HEK293 (cell line): Measurements from ENCODE around the gene F10.

ENCODE experiments used
- CTCF ChIA-PET: fragments of 350-600 bp; formaldehyde crosslinking; extraction: SDS; loops from one replicate; lab custom pipeline; 2021; ENCODE audit warnings: antibody characterized with exemption; lab: Yijun Ruan, JAX
- POLR2A ChIA-PET: fragments of 300-600 bp; formaldehyde crosslinking; extraction: SDS; loops from one replicate; lab custom pipeline; 2020; ENCODE audit warnings: antibody characterized with exemption, inconsistent platforms; lab: Yijun Ruan, JAX
- H3K27ac ChIP-seq: fragments of 200-500 bp; sonication (Bioruptor generic); 2 replicates; pipeline ENCODE4 v1.5.1; 2014; ENCODE audit warnings: low read depth, low read length, control low read depth, inconsistent platforms; ENCODE audit errors: extremely low read depth
- H3K36me3 ChIP-seq, 2 experiments: fragments of 200-500 bp in 1 of 2; sonication (Bioruptor generic) in 1 of 2; 1 replicate in 1 of 2; 2 replicates in 1 of 2; pipeline ENCODE4 v1.5.1; 2014 to 2017; ENCODE audit warnings: inconsistent platforms in 2 of 2, low read length in 2 of 2; ENCODE audit not compliant: control insufficient read depth in 2 of 2, insufficient read depth in 1 of 2
- H3K4me1 ChIP-seq: fragments of 200-500 bp; sonication (Bioruptor generic); 2 replicates; pipeline ENCODE4 v1.5.1; 2014; ENCODE audit warnings: mild to moderate bottlenecking, low read length, inconsistent platforms; ENCODE audit not compliant: control insufficient read depth, insufficient read depth
- H3K4me3 ChIP-seq: 2 replicates; pipeline ENCODE4 v1.5.1; 2011; ENCODE audit warnings: low read depth, mild to moderate bottlenecking, control low read depth, low read length, moderate library complexity
- H3K9me3 ChIP-seq: fragments of 200-500 bp; sonication (Bioruptor generic); 2 replicates; pipeline ENCODE4 v1.5.1; 2014; ENCODE audit warnings: low read depth, low read length, inconsistent platforms; ENCODE audit not compliant: control insufficient read depth, insufficient read depth
- ATF2 ChIP-seq: fragments of 450-650 bp; formaldehyde crosslinking; IDR thresholded peaks from 2 replicates; pipeline ENCODE4 v1.5.1; 2016; ENCODE audit warnings: missing biosample characterization, missing genetic modification characterization, low read depth
- PRDM10 ChIP-seq: fragments of 450-650 bp; formaldehyde crosslinking; IDR thresholded peaks from 2 replicates; pipeline ENCODE4 v1.5.1; 2016; ENCODE audit warnings: missing biosample characterization, missing genetic modification characterization
- REPIN1 ChIP-seq: fragments of 450-650 bp; formaldehyde crosslinking; IDR thresholded peaks from 2 replicates; pipeline ENCODE4 v1.5.1; 2017; ENCODE audit warnings: missing biosample characterization, missing genetic modification characterization, low read depth
- WT1 ChIP-seq: fragments of 450-650 bp; formaldehyde crosslinking; IDR thresholded peaks from 2 replicates; pipeline ENCODE4 v1.5.1; 2016; ENCODE audit warnings: missing biosample characterization, missing genetic modification characterization
- ZNF10 ChIP-seq: fragments of 450-650 bp; formaldehyde crosslinking; IDR thresholded peaks from 2 replicates; pipeline ENCODE4 v1.5.1; 2017; ENCODE audit warnings: missing biosample characterization, missing genetic modification characterization
- ZNF184 ChIP-seq: fragments of 450-650 bp; IDR thresholded peaks from 2 replicates; pipeline ENCODE4 v1.5.1; 2018; ENCODE audit warnings: missing biosample characterization, mild to moderate bottlenecking, missing genetic modification characterization
- ZNF350 ChIP-seq: fragments of 450-650 bp; formaldehyde crosslinking; IDR thresholded peaks from 2 replicates; pipeline ENCODE4 v1.5.0; 2017; ENCODE audit warnings: missing biosample characterization, mild to moderate bottlenecking, missing genetic modification characterization
- ZNF449 ChIP-seq: fragments of 450-650 bp; formaldehyde crosslinking; IDR thresholded peaks from 2 replicates; pipeline ENCODE4 v1.5.1; 2017; ENCODE audit warnings: missing biosample characterization, mild to moderate bottlenecking, missing genetic modification characterization, moderate library complexity
- ZNF514 ChIP-seq: fragments of 450-650 bp; formaldehyde crosslinking; IDR thresholded peaks from 2 replicates; pipeline ENCODE4 v1.5.1; 2016; ENCODE audit warnings: missing biosample characterization, missing genetic modification characterization
- ZNF596 ChIP-seq: fragments of 450-650 bp; IDR thresholded peaks from 2 replicates; pipeline ENCODE4 v1.5.0; 2018; ENCODE audit warnings: missing biosample characterization, mild to moderate bottlenecking, missing genetic modification characterization, moderate library complexity
- ZNF707 ChIP-seq: fragments of 450-650 bp; formaldehyde crosslinking; IDR thresholded peaks from 2 replicates; pipeline ENCODE4 v1.5.1; 2016; ENCODE audit warnings: missing biosample characterization, missing genetic modification characterization
- ZNF777 ChIP-seq: fragments of 450-650 bp; formaldehyde crosslinking; IDR thresholded peaks from 2 replicates; pipeline ENCODE4 v1.5.1; 2017; ENCODE audit warnings: missing biosample characterization, missing genetic modification characterization, borderline replicate concordance
- TF ChIP-seq, protein P1 (sequence below): fragments of 450-650 bp; formaldehyde crosslinking; IDR thresholded peaks from 2 replicates; pipeline ENCODE4 v1.5.1; 2016; ENCODE audit warnings: missing biosample characterization, missing genetic modification characterization, borderline replicate concordance

F10 gene

GRCh38 chr13:113142876-113143275 lies 20.3 kb downstream of the F10 start (continued):
- TF ChIP-seq ZNF449 (tag by site-specific recombination) = no peak
- TF ChIP-seq ZNF707 (tag by site-specific recombination) = no peak
- TF ChIP-seq PRDM10 = no peak
- TF ChIP-seq REPIN1 (tag by site-specific recombination) = no peak
- no peak for TF ChIP-seq ZNF514 (tag by site-specific recombination)
- TF ChIP-seq WT1 (tag by site-specific recombination) = no peak
- TF ChIP-seq ZNF10 (tag by site-specific recombination) = no peak
- TF ChIP-seq, protein P1, sequence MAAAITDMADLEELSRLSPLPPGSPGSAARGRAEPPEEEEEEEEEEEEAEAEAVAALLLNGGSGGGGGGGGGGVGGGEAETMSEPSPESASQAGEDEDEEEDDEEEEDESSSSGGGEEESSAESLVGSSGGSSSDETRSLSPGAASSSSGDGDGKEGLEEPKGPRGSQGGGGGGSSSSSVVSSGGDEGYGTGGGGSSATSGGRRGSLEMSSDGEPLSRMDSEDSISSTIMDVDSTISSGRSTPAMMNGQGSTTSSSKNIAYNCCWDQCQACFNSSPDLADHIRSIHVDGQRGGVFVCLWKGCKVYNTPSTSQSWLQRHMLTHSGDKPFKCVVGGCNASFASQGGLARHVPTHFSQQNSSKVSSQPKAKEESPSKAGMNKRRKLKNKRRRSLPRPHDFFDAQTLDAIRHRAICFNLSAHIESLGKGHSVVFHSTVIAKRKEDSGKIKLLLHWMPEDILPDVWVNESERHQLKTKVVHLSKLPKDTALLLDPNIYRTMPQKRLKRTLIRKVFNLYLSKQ (tag by site-specific recombination) = no peak

- Histone ChIP-seq H3K36me3 (no peaks in the 10 kb centered on the region), H3K4me3 (no peak overlapping the region), H3K4me1 (no peaks in the 10 kb centered on the region), H3K27ac (no peak overlapping the region), H3K9me3 (no peaks in the 10 kb centered on the region)
- no peak for TF ChIP-seq ZNF350 (tag by site-specific recombination)
- TF ChIP-seq ATF2 (tag by site-specific recombination) = no peak
- TF ChIP-seq ZNF777 (tag by site-specific recombination) = no peak
- no peak for TF ChIP-seq ZNF184 (tag by site-specific recombination)
- ChIA-PET POLR2A (interaction anchor here (0.5 kb wide), 1 partner anchor 436 kb away, joined by 4 read pairs; no protein-coding TSS in a partner anchor), CTCF (interaction anchor here (1.2 kb wide), 1 partner anchor 9 kb away, joined by 3 read pairs; no protein-coding TSS in a partner anchor)
Observed at GRCh38 chr13:113143466-113144254, 21.1 kb downstream of the F10 start.

DNA sequence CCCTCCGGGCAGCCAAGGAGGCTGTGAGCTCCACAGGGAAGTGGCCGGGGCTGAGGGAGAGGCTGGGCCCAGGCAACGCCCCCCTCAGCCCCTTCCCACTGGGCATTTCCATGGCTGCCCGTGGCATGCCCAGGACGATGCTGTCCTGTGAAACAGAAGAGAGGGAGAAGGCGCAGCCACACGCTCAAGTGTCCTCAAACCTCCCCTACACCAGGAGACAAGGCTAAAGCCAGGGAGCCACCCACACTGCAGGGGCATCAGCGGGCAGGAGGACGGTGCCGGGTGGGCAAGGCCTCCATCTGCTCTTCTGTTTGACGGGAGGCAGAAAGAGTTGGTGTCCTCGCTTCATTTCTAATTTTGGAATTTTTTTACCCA lies 21.6 kb downstream of the F10 start:
- Histone ChIP-seq H3K9me3 (no peaks in the 10 kb centered on the region), H3K4me3 (no peak overlapping the region), H3K4me1 (no peaks in the 10 kb centered on the region), H3K36me3 (no peaks in the 10 kb centered on the region), H3K27ac (no peak overlapping the region)
- CTCF ChIA-PET = no interaction called here
- TF ChIP-seq ZNF596 (tag by site-specific recombination) = no peak
- POLR2A ChIA-PET = no interaction called here
